ENCODE measurements around the gene DHRS7. TPM values are rescaled to one million over a fixed set of nuclear protein-coding genes. Genes with fewer than 3 reads are reported as not detected.

The DHRS7 gene
- total RNA-seq, 6 donors from 2014 or later, result 52.4 to 116 (median 89.0) TPM

DNA sequence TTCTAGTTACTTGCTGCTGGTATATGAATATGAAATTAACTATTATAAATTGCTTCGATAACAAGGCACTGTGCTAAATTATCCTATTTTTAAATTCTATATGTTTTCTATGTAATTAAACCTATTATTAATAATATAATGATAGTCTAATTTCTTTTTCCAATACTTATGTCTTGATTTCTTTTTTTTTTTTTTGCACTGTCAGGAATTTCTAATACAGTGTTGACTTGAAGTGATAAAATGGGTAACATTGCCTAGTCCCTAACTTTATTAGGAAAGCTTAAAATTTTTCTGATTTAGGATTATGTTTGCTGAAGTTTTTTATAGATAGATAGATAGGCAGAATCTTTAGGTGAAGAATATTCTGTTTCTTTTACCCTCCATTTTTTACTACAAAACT, 13.6 kb upstream of the DHRS7 start:
- ATAC-seq (ENCODE audit: low FRiP score in 2 of 2) (no peak), DNase-seq (no peak)
- Histone ChIP-seq H3K4me1 (peaks cover 0 to 3% (median 2%) of the 10 kb centered on the region in 4 donors), H3K27ac (no peak overlapping the region), H3K9me3 (no peaks in the 10 kb centered on the region), H3K27me3 (no peaks in the 10 kb centered on the region), H3K4me3 (no peak overlapping the region), H3K36me3 (no peaks in the 10 kb centered on the region)
- WGBS, 2 donors, result 98 to 99% methylated on average over 1 of the region's 1 CpG
- no peak for TF ChIP-seq POLR2A (IDR thresholded peaks at IDR 0.05)
- TF ChIP-seq EP300 (IDR thresholded peaks at IDR 0.05), result no peak
- TF ChIP-seq, protein P1, sequence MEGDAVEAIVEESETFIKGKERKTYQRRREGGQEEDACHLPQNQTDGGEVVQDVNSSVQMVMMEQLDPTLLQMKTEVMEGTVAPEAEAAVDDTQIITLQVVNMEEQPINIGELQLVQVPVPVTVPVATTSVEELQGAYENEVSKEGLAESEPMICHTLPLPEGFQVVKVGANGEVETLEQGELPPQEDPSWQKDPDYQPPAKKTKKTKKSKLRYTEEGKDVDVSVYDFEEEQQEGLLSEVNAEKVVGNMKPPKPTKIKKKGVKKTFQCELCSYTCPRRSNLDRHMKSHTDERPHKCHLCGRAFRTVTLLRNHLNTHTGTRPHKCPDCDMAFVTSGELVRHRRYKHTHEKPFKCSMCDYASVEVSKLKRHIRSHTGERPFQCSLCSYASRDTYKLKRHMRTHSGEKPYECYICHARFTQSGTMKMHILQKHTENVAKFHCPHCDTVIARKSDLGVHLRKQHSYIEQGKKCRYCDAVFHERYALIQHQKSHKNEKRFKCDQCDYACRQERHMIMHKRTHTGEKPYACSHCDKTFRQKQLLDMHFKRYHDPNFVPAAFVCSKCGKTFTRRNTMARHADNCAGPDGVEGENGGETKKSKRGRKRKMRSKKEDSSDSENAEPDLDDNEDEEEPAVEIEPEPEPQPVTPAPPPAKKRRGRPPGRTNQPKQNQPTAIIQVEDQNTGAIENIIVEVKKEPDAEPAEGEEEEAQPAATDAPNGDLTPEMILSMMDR (IDR thresholded peaks at IDR 0.05), result no peak
- no peak for TF ChIP-seq POLR2AphosphoS5 (IDR thresholded peaks at IDR 0.05)

DNA sequence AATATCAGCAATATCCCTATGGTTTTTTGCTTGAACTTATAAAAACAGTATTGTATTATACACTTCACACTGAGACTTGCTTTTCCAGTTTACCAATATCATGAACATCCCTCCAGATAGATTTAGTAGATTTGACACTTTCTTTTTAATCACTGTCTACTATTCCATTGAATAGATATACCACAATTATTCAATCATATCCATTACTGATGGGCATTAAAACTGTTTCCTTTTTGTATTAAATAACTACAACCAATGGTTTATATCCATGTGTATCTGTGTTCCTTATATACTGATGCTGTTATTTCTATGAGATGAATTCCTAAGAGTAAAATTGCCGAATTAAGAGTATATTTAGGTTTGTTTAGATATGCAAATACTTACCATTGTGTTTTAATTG, 13.0 kb upstream of the DHRS7 start:
- ATAC-seq (ENCODE audit: low FRiP score in 2 of 2) (no peak), DNase-seq (no peak)
- H3K36me3 ChIP-seq, result no peaks in the 10 kb centered on the region
- no peak overlapping the region for H3K4me3 ChIP-seq
- WGBS, 2 donors, result 91 to 96% methylated on average over 1 of the region's 1 CpG
- H3K4me1 ChIP-seq, result no peaks in the 10 kb centered on the region
- TF ChIP-seq, protein P1 (IDR thresholded peaks at IDR 0.05), result no peak
- TF ChIP-seq POLR2A (IDR thresholded peaks at IDR 0.05) (no peak), EP300 (IDR thresholded peaks at IDR 0.05) (no peak), POLR2AphosphoS5 (IDR thresholded peaks at IDR 0.05) (no peak)
- H3K9me3 ChIP-seq, result no peaks in the 10 kb centered on the region
- H3K27me3 ChIP-seq, result no peaks in the 10 kb centered on the region
- no peak overlapping the region for H3K27ac ChIP-seq

DNA sequence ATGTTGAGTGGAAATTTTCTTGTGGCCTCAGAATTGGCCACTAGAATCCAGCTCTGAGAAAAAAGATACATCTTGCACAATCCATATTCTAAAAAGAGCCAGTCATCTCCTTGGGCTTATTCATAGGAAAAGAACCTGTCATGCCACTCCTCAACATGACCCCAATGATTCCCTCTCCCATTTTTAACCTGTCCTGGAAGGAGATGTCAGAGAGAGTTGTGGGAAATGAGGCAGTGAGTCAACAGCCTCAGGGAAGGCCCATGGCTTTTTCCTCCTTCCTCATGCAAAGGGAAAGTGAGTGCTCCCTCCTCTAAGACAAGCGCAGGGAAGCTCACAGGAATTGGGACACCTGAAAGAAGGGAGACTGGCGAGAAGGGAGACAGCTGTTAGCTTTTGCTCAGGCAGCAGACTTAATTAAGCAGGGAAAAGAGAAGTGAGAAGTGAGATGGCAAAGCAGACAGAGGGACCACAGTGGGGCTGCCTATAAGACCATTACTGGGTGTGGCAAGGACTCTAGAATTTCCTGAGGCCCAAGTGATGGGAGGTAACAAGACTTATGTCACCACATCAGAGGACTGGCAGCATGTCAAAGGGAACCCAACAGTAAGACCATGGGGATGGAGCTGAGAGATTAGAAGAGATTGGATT, 10.2 kb upstream of the DHRS7 start:
- ATAC-seq (ENCODE audit: low FRiP score in 2 of 2), result no peak

DNA sequence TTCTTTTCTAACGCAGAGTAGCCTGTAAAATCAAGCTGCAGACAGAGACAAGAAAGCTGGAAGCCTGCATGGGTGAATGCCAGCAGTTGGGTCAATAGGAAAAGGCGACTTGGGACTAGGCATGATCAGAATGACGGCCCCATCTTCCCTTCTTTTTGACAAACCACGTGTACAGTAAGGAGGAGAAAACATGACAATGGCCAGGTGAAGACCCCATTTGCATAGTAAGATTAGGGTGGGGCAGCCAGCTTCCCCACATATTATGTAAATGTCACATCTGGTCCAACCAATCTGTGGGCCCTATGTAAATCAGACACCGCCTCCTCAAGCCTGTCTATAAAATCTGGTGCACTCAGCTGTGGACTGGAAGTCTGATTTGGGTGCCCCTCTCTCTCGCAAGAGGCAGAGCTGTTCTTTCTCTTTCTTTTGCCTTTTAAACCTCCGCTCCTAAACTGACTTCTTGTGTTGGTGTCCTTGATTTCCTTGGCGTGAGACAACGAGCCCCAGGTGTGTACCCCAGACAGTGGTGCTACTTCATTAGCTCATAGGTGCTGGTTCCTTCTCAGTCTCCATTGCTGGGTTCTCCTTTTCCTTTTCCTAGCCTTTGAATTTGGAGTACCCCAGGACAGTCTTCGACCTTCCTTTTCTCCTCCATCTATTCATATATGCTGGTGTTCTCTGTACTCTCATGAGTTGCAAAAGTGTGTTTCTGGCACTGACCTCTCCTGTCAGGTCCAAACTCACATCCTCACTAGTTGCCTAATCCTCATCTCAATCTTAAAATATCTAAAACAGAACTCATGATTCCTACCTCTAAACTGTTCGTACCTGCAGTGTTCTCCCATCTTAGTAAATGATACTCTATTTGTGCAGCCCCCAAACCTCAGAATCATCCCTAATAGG, 9.4 kb upstream of the DHRS7 start:
- DNase-seq, result no peak
- Histone ChIP-seq H3K4me3 (no peak overlapping the region), H3K36me3 (no peaks in the 10 kb centered on the region), H3K4me1 (no peaks in the 10 kb centered on the region), H3K27me3 (no peaks in the 10 kb centered on the region), H3K9me3 (no peaks in the 10 kb centered on the region), H3K27ac (no peak overlapping the region)
- WGBS, 2 donors, result 86 to 88% methylated on average over 11 of the region's 11 CpGs
- TF ChIP-seq, protein P1 (IDR thresholded peaks at IDR 0.05), result no peak
- no peak for TF ChIP-seq POLR2AphosphoS5 (IDR thresholded peaks at IDR 0.05)
- ATAC-seq (ENCODE audit: low FRiP score in 2 of 2), result no peak

More for the DNA sequence above, 10.2 kb upstream of the DHRS7 start:
- Histone ChIP-seq H3K4me1 (no peaks in the 10 kb centered on the region), H3K9me3 (no peaks in the 10 kb centered on the region), H3K27ac (no peak overlapping the region), H3K27me3 (no peaks in the 10 kb centered on the region), H3K4me3 (no peak overlapping the region), H3K36me3 (no peaks in the 10 kb centered on the region)
- 74 to 87% methylated on average over 2 of the region's 2 CpGs for WGBS, 2 donors
- no peak for TF ChIP-seq POLR2A (IDR thresholded peaks at IDR 0.05)
- no peak for TF ChIP-seq POLR2AphosphoS5 (IDR thresholded peaks at IDR 0.05)
- no peak for DNase-seq

DNA sequence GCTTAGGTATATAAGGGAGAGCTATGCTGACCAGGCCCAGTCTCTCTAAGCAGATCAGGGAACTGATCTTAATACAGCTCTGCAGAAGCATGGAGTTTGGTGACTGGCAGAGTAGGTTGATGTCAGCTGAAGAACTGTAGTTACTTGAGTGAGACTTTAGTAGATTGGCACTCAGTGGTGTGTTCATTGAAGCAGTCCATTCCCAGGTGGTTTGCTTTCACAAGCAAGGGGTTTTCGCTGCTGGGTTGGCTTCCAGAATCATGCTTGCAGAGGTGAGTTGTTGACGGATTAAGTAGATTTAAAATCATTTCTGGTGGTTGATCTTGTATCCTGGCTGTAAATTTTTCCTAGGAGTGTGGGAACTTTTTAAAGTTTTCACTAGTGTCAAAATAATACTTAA, 6.5 kb upstream of the DHRS7 start:
- 91 to 98% methylated on average over 2 of the region's 2 CpGs for WGBS, 2 donors
- H3K27ac ChIP-seq, result no peak overlapping the region
- no peak for ATAC-seq (ENCODE audit: low FRiP score in 2 of 2)
- no peaks in the 10 kb centered on the region for H3K4me1 ChIP-seq
- DNase-seq, result no peak
- H3K9me3 ChIP-seq, result no peaks in the 10 kb centered on the region
- no peaks in the 10 kb centered on the region for H3K27me3 ChIP-seq
- TF ChIP-seq POLR2AphosphoS5 (IDR thresholded peaks at IDR 0.05), result no peak
- TF ChIP-seq EP300 (IDR thresholded peaks at IDR 0.05), result no peak
- no peak for TF ChIP-seq POLR2A (IDR thresholded peaks at IDR 0.05)
- TF ChIP-seq, protein P1 (IDR thresholded peaks at IDR 0.05), result no peak
- H3K4me3 ChIP-seq, result no peak overlapping the region
- no peaks in the 10 kb centered on the region for H3K36me3 ChIP-seq

Measured in upper lobe of left lung (tissue), 6 donors.